Erythroblast (primary cell): ENCODE data around the gene RIMKLB.
"Not testable (repeated sequence)": the region's sequence is repeated elsewhere in the genome, so short reads cannot be mapped to it uniquely, and the experiment has no call there.

ENCODE experiments used
- DNase-seq, 2 experiments: peaks; one replicate each; lab custom pipeline; 2025; lab: John Stamatoyannopoulos, UW
- GATA1 ChIP-seq: IDR thresholded peaks from 2 replicates; pipeline ENCODE4 v1.6.1; 2011; ENCODE audit warnings: low read depth, mild to moderate bottlenecking, control low read depth, low read length, moderate library complexity
- POLR2A ChIP-seq: IDR thresholded peaks from 2 replicates; pipeline ENCODE4 v1.6.1; 2011; ENCODE audit warnings: mild to moderate bottlenecking, low read length

The RIMKLB gene

DNA sequence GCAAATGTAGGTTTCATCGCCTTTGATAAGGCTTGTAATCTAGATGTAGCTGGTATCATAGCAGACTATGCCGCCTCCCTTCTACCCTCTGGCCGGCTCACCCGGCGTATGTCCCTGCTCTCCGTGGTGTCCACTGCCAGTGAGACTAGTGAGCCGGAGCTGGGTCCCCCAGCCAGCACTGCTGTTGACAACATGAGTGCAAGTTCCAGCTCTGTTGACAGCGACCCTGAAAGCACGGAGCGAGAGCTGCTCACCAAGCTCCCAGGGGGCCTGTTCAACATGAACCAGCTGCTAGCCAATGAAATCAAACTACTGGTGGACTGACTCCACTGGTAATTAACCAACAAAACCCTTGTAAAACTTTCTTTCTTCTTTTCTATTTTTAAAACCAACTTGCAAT is 75.7 kb downstream of the RIMKLB start:
- DNase-seq: no peak
- TF ChIP-seq GATA1 (no peak), POLR2A (no peak)

DNA sequence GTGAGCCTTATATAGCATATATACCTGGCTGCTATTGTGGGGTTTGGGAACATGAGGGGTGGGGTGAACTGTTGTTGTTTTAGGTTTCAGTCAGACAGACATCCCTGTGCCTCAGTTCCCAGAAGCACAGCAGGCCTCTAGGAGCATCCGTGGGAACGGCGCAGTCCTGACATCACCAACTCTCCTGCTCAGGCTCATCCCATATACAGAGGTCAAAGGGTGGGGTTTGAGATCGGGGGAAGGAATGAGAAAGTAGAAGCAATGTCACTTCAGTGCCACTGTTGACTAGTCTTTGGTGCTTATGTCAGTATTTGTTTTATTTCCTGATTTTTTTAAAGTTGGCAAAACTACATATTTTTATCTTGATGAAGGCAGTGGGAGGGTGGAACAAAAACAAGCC is 81.5 kb downstream of the RIMKLB start:
- TF ChIP-seq POLR2A (no peak), GATA1 (no peak)
- no peak for DNase-seq

DNA sequence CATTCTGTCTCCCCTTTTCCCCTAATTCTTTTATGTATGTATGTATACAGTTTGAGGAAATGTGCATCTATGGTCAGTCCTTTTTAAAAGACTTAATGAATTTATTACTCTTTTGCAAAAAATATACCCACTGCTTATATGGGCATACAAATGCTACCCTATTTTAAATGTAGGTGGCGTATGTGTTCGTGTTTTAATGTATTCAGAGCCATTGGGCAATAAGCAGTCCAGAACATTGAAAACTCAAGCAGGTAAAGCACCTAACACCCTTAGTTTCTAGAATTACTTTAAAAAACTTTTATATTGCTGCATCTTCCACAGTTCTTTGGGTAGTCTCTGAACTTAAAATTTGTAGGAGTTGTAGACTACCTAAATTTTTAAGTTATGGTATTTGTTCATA is 82.1 kb downstream of the RIMKLB start:
- DNase-seq: peak; percentile 20 to 23
- TF ChIP-seq GATA1 (no peak), POLR2A (no peak)

DNA sequence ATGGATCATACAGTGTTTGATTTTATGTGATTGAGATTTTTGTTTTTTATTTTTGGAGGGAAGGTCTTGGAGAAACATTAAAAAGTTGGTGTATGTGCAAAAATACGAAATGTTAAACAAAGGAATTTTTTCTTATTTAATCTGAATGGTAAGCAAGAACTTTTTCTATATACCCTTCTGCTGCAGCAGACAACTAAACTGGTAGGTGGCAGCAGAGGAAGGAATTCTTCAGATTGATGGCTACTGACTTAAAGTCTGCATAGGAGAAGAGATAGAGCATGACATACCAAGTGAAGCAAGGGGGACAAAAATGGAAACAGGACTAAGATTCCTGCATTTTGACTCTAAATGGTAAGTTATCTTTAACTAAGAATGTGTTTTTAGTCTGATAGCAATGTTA is 82.6 kb downstream of the RIMKLB start:
- DNase-seq: peak; percentile 65 to 73
- TF ChIP-seq POLR2A: no peak
- no peak for TF ChIP-seq GATA1

DNA sequence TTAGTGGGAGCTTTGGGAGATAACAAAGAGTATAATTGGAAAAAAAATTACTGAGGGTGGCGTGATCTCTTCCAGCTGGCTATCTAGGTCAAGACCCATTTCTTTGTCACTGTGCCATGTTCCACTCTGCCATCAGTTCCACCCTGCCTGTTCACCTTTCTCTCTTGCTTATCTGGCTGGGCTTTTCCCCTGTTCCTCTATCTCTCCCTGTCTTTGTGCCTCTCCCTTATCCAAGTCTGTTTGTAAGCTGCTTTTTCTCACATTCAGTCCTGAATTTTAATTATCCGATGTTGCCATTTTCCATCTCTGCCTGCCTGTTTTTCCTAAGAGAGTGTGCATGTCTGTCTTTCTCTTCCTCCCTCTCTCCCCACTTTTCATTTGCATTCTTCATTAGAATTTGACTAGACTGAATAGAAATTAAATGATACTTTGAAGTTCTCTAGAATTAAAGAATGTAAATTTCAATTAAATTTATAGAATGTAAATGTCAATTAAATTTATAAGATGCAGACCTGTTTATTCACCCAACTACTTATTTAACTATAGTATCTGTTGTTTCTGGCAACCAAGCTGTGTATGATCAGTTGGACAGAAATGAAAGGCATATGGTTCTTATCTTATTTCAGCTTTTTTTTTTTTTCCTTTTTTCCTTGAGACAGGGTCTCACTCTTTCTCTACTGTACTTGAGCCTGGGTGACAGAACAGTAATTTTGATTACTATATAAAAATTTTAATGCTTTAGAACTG is 83.8 kb downstream of the RIMKLB start:
- TF ChIP-seq POLR2A: peak; percentile 34
- TF ChIP-seq GATA1: no peak
- DNase-seq: peak; percentile 47 to 78

DNA sequence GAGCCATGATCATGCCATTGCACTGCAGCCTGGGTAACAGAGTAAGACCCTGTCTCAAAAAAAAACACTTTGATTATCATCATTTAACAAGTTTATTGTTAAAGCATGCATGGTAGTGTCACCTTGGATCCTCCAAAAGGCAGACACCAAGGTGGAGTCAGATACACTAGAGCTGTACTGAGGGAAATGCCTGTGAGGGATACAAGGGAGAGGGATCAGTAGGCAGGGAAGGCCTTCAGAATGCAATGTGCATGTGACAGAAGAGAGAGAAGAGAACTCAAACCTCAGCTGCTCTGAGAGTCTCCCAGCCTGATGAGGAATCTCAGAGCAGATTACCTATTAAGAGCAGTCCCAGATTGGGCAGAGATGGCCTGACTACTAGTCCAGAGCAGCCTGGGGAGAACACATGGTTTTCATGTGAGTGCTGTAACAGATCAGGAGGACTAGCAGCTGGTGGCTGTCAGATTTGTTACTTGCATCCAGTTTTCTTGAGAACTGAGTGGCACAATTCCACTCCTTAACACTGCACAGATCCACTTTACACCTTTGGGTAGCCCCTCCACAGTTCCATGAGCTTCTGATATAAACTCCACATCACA is 86.6 kb downstream of the RIMKLB start:
- TF ChIP-seq GATA1: no peak
- TF ChIP-seq POLR2A: no peak
- no peak for DNase-seq

DNA sequence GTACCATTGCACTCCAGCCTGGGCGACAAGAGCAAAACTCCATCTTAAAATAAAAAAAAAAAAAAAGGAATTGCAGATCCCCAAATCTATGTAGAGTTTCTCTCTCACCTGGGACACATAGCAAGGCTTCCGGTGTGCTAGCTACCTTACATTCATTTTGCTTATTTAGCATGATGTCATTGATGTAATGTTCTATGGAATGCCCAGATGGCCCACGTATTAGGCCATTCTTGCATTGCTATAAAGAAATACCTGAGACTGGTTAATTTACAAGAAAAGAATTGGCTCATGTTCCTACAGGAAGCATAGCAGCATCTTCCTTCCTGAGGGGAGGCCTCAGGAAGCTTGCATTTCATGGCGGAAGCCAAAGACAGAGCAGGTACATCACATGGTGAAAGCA is 87.7 kb downstream of the RIMKLB start:
- DNase-seq: no peak
- no peak for TF ChIP-seq POLR2A
- no peak for TF ChIP-seq GATA1

DNA sequence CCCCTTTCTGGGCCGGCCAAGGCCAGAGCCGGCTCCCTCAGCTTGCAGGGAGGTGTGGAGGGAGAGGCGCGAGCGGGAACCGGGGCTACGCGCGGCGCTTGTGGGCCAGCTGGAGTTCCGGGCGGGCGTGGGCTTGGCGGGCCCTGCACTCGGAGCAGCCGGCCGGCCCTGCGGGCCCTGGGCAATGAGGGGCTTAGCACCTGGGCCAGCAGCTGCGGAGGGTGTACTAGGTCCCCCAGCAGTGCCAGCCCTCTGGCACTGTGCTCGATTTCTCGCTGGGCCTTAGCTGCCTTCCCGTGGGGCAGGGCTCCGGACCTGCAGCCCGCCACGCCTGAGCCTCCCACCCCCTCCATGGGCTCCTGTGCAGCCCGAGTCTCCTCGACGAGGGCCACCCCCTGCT is 89.4 kb downstream of the RIMKLB start:
- not testable (repeated sequence) for DNase-seq

DNA sequence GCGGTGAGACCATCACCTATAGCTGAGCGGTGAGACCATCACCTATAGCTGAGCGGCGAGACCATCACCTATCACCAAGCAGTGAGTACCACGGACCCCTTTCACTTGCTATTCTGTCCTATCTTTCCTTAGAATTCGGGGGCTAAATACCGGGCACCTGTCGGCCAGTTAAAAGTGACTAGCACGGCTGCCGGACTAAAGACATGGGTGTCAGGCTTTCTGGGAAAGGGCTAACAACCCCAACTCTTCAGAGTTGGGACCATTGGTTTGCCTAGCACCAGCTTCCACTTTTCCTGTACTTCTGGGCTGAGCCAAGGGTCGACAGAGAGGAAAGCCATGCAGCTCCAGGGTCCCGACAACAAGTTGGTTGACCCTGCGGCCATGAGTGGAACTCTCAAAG is 90.9 kb downstream of the RIMKLB start:
- not testable (repeated sequence) for DNase-seq

DNA sequence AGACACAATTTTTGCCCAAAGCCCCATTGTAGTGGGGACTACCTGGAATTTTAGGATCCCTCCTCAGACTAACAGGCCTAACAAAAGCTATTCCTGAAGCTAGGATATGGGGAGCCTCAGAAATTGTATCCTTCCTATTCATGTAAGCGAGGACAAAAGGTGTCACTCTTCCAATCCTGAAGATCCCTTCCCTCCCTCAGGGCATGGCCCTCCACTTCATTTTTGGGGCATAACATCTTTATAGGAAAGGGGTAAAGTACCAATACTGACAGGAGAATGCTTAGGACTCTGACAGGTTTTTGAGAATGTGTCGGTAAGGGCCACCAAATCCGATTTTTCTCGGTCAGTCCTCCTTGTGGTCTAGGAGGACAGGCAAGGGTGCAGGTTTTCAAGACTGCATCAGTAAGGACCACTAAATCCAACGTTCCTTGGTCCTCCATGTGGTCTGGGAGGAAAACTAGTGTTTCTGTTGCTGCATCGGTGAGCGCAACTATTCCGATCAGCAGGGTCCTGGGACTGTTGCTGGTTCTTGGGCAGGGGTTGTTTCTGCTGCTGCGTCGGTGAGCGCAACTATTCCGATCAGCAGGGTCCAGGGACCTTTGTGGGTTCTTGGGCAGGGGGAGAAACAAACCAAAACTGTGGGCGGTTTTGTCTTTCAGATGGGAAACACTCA is 91.7 kb downstream of the RIMKLB start:
- not testable (repeated sequence) for DNase-seq

DNA sequence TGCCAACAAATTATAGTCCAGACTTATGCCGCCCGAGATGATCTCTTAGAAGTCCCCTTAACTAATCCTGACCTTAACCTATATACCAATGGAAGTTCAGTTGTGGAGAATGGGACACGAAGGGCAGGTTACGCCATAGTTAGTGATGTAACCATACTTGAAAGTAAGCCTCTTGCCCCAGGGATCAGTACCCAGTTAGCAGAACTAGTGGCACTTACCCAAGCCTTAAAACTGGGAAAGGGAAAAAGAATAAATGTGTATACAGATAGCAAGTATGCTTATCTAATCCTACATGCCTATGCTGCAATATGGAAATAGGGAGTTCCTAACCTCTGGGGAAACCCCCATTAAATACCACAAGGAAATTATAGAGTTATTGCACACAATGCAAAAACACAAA is 95.4 kb downstream of the RIMKLB start:
- peak; percentile 14 to 39 for DNase-seq

DNA sequence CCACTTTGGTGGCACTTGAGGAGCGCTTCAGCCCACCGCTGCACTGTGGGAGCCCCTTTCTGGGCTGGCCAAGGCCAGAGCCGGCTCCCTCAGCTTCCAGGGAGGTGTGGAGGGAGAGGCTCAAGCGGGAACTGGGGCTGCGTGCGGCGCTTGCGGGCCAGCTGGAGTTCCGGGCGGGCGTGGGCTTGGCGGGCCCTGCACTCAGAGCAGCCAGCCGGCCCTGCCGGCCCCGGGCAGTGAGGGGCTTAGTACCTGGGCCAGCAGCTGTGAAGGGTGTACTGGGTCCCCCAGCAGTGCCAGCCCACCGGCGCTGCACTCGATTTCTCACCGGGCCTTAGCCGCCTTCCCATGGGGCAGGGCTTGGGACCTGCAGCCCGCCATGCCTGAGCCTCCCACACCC is 96.8 kb downstream of the RIMKLB start:
- DNase-seq: not testable (repeated sequence)

DNA sequence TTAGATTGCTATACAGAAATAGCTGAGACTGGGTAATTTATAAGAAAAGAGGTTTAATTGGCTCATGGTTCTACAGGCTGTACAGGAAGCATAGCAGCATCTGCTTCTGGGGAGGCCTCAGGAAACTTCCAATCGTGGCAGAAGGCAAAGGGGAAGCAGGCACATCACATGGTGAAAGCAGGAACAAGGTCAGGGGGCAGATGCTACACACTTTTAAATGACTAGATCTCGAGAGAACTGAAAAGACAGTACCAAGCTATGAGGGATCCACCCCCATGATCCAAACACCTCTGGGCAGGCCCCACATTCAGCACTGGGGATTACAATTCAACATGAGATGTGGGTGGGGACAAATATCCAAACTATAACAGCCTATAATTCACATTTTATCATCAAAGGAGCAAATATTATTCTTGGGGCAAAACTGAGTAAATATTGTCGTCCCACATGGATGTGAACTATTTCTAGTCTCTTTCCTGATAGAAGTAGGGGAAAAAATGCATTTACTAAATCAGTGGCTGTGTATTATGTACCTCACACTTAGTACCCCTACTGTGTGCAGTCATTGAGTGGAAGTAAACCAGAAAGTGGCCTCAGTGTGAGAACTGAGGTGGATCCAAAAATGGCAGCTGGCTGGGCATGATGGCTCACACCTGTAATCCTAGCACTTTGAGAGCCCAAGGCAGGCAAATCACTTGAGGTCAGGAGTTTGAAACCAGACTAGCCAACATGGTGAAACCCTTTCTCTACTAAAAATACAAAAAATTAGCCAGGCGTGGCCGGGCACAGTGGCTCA is 99.2 kb downstream of the RIMKLB start:
- TF ChIP-seq GATA1 (no peak), POLR2A (peak; percentile 22)
- no peak for DNase-seq

DNA sequence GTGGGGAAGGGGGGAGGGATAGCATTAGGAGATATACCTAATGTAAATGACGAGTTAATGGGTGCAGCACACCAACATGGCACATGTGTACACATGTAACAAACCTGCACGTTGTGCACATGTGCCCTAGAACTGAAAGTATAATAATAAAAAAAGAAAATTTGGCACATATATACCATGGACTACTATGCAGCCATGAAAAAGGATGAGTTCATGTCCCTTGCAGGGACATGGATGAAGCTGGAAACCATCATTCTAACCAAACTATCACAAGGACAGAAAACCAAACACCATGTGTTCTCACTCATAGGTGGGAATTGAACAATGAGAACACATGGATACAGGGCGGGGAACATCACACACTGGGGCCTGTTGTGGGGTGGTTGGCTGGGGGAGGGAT is 103.4 kb downstream of the RIMKLB start:
- DNase-seq: not testable (repeated sequence)

DNA sequence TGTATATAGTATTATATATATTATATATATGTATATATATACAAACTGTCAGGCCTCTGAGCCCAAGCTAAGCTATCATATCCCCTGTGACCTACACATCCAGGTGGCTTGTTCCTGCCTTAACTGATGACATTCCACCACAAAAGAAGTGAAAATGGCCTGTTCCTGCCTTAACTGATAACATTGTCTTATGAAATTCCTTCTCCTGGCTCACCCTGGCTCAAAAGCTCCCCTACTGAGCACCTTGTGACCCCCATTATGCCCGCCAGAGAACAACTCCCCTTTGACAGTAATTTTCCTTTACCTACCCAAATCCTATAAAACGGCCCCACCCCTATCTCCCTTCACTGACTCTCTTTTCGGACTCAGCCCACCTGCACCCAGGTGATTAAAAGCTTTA is 107.0 kb downstream of the RIMKLB start:
- not testable (repeated sequence) for DNase-seq

DNA sequence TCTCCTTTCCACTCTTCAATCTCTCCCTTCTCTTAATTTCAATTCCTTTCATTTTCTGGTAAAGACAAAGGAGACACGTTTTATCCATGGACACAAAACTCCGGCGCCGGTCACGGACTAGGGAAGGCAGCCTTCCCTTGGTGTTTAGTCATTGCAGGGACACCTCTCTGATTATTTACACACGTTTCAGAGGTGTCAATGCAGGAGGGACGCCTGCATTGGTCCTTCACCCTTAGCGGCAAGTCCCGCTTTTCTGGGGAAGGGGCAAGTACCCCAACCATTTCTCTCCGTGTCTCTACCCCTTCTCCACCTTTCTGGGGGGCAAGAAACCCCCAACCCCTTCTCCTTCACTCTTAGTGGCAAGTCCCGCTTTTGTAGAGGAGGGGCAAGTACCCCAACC is 107.7 kb downstream of the RIMKLB start:
- DNase-seq: not testable (repeated sequence)

DNA sequence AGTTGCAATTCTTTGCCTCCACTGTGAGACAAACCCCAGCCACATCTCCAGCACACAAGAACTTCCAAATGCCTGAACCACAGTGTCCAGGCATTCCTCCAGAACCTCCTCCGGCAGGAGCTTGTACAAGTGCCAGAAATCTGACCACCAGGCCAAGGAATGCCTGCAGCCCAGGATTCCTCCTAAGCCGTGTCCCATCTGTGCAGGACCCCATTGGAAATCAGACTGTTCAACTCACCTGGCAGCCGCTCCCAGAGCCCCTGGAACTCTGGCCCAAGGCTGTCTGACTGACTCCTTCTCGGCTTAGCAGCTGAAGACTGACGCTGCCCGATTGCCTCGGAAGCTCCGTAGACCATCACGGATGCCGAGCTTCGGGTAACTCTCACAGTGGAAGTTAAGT is 109.3 kb downstream of the RIMKLB start:
- DNase-seq: not testable (repeated sequence)

DNA sequence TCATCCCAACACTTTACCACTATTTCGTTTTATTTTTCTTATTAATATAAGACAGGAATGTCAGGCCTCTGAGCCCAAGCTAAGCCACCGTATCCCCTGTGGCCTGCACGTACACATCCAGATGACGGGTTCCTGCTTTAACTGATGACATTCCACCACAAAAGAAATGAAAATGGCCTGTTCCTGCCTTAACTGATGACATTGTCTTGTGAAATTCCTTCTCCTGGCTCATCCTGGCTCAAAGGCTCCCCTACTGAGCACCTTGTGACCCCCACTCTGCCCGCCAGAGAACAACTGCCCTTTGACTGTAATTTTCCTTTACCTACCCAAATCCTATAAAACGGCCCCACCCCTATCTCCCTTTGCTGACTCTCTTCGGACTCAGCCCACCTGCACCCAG is 112.3 kb downstream of the RIMKLB start:
- not testable (repeated sequence) for DNase-seq
